Urothelium cell line (cell line): ENCODE measurements around the gene PFKP.
"Not testable (repeated sequence)": the region's sequence is repeated elsewhere in the genome, so short reads cannot be mapped to it uniquely, and the experiment has no call there.

ENCODE experiments used
- DNase-seq: peaks from one replicate; pipeline ENCODE4 v3.0.0; 2011; ENCODE audit warnings: low spot score, mixed read lengths
- FAIRE-seq: peaks from 2 replicates; lab custom pipeline; 2011; peaks lifted over from hg19 to GRCh38; lab: Jason Lieb, UNC

The PFKP gene

DNA sequence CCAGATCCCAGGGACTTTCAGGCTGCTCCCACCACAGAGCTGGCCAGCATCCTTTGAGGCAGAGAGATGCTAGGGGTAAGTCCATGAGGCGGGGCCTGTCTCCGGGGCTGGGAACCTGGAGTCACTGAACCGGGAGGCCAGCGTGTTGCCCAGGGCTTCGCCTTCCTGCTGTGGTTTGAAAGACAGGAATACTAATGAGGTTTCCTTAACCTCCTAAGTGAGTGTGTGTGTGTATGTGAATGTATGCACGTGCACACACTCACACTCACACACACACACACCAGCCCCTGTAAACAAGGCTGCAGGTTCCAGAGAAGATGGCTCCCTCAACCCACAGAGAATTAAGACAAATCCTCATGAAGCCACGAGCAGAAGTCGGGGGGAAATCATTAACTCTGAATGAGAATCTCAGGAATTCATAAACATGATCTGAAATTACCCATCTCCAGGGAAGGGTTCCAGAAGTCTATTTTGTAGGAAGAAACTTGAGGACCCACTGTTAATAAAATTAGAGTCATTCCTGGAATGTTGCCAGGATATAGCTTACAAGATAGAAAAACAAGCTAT is 20.3 kb upstream of the PFKP start:
- FAIRE-seq (no peak), DNase-seq (no peak)

DNA sequence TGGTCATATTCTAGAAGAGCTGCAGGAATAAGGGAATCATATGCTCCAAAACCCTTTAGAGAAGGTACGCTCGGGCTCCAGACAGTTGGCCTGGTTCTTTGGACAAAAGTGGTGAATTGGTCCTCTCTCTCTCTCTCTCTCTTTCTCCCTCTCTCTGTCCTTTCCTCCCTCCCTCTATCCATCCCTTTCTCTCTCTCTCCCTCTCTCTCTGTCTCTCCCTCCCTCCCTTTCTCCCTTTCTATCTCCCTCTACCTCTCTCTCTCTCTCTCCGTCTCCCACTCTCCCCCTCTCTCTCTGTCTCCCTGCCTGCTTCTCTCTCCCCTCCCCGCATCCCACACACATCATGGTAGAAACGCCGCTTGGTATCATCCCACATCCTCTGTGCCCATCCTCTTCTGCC is 19.8 kb upstream of the PFKP start:
- no peak for DNase-seq
- FAIRE-seq: no peak

DNA sequence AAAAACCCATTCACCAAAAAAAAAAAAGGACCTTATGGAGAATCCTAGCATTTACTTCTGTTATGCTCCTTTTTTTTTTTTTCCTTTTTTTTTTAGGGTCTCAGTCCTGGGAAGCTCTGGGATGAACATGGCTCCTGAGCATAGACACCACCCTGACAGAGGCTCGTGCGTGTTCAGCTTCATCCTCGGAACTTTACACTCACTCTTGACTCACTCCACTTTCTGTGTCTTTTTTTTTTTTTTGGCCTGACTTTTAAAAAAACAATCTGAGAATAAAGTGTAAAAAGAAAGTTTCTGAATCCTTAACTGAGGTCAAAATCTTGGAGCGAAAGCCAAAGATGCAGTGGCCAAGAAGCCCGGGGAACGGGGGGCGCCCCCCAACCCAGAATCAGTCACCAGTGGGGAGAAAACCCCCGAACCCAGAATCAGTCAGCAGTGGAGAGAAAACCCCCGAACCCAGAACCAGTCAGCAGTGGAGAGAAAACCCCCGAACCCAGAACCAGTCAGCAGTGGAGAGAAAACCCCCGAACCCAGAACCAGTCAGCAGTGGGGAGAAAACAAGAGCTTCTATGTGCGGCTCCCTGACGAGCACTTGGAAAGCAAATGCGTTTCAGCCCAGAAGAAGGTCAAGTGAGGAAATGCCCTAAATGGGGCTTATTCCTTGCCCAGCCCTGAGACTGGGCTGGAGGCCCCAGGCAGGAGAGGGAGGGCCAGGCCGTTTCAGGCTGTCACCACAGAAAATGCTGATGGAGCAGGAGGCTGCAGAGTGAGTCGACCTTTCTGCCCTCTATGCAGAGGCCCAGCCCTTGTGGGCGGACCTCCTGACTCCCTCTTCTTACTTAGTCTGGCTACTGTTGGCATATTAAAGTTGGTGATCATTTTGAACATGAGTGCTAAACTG is 19.0 kb upstream of the PFKP start:
- DNase-seq: no peak
- no peak for FAIRE-seq

DNA sequence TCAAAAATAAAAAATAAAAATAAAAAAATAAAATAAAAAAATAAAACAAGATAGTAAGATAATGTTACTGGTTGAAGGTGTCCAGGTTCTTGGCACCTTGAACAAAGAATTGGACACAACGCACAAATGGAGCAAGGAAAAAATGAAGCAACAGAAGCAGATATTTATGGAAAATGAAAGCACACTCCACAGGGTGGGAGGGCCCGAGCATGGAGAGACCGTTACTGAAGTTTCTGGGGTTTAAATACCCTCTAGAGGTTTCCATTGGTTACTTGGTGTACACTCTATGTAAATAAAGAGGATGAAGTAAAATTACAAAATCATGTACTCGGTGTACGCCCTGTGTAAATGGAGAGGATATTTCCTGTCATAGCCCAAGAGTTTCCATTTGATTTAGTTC is 15.7 kb upstream of the PFKP start:
- DNase-seq (no peak), FAIRE-seq (no peak)

DNA sequence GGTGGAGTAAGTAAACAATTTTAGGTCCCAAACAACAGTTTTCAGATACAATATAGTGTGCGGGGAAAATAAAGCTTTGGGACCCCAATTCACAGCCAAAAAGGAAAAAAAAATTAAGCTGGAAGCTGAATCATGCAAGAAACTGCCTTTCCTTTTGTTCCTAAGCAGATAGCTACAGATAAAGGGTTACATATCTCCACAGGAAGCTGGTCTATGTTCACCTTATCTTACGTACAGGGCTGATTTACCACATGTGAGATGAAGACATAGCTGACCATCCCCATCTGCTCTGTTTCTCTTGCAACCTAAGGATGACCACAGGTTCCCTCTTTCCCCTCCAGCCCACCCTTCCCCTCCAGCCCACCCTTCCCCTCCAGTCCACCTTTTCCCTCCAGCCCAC is 14.2 kb upstream of the PFKP start:
- DNase-seq: no peak
- no peak for FAIRE-seq

DNA sequence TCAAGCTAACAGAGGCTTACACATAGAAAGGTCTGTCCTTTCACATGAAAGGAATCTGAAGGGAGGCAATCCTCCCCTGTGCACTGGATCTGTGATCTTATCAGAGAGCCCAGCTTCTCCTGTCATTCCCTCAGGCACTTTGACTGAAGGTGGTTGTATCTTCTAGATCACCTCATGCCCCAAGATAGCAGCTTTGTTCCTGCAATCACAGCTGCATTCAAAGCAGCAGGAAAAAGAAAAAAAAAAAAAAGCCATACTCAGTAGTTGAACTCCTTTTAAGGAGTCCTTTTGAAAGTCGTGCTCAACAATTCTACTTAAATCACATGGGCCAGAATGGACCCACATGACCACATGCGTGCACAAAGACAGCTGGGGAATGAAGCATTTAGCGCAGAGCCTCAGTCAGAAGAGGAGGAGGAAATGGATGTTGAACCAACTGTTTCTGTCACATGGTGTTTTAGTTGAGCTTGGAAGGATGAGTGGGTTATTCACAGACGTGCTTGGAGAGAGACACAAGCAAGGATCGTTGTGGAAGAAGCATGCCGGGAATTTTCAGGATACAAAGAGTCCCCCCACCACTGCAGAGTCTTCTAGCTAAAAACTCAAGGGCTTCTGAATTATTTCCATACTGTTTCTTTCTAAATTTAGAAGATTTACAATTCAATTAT is 13.0 kb upstream of the PFKP start:
- FAIRE-seq (no peak), DNase-seq (no peak)

DNA sequence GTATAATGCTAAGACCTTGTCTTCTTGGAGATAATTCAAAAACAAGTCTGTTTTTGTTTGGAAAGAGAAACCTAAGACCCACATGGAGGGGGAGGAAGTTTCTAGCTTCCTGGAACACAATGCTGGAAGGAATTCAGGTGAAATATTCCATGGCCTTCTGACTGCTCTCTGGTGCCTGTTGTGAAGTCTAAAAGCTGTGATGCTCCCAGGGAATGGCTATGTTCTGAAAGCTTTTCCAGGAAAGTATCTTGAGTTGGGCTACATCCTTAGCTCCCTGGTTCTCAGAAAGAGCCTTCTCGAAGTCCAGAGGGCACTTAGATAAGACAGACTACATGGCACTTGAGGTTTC is 12.5 kb upstream of the PFKP start:
- FAIRE-seq: no peak
- DNase-seq: no peak

DNA sequence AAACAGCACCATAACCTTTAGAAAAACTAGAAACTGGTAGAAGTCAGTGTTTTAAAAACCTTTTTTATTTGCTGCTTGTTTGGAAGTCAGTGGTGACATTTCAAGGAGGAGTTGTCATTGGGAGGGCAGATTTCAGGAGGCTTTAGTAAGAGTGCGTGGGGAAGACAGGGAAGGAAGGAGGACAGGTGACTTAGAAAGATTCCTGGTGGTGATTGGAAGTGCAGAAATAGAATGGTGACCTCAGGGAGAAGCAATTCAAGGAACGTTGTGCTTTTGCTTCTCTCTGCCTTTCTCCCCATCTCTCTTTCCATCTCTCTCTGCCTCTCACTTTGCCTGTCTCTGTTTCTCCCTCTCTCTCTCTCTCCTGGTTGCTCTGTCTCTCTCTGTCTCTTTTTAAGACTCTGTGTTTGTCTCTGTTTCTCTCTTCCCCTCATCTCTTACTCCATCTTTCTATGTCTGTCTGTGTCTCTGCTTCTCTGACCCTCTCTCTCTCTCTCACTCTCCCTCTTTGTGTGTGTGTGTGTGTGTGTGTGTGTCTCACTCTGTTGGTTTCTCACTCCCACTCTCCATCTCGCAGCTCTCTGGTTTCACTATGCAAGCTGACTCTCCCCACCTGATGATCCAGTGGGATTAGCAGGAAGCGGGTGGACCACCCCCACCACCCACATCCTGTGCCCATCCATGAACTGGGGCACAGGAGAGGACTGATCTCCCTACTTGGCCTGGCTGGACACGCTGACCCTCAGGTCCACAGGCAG is 10.9 kb upstream of the PFKP start:
- no peak for DNase-seq
- FAIRE-seq: no peak

DNA sequence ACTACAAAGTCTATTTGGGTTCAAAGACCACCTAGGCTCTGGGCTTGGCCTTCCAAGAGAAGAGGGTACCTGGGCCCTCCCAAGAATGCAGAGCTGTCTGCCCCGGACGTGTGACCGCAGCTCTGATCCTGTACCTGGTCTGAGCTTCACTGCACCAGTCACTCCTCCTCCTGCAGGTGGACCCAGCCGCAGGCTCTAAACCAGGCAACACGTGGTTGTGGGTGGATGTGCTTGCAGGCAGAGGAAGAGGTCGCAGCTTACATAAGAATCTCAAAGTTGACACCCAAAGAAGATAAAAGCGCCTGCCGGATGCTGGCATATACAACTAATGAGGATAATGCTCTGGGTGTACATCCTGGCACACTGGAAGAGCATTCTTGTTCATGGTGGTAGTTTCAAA is 9.4 kb upstream of the PFKP start:
- DNase-seq: no peak
- FAIRE-seq: no peak

DNA sequence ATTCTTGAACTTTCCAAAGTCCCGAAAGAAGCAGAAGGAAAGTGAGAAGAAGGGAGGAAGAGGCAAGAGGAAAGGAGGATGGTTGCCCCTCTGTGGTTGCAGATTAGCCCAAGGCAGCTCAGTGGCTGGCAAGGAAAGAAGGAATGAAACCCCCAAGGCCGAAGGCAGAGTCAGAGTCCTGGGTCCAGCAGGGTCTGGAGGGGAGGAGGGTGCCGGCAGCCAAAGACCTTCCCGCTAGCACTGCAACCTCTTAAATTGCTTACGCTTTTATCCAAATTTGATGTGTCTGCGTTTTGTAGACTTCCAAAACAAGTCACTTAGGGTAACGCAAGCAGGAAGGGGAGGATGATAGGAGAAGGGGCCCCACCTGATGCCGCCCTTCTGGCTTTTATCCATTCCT is 7.4 kb upstream of the PFKP start:
- FAIRE-seq: no peak
- DNase-seq: no peak

DNA sequence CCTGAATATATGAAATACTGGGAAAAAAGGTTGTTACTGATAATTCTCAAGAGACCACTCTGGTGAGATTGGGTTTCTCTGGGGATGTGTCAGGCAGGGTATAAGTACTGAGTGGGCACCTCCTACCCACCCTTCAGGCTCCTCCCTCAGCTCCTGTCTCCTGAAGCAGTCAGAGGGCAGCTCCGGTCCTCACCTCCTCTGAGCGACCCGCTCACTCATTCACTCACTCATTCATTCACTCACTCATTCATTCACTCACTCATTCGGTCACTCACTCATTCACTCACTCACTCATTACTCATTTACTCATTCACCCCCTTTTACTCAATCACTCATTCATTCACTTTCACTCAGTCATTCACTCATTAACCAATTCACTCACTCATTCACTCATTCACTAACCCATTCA is 6.9 kb upstream of the PFKP start:
- FAIRE-seq: no peak
- no peak for DNase-seq

DNA sequence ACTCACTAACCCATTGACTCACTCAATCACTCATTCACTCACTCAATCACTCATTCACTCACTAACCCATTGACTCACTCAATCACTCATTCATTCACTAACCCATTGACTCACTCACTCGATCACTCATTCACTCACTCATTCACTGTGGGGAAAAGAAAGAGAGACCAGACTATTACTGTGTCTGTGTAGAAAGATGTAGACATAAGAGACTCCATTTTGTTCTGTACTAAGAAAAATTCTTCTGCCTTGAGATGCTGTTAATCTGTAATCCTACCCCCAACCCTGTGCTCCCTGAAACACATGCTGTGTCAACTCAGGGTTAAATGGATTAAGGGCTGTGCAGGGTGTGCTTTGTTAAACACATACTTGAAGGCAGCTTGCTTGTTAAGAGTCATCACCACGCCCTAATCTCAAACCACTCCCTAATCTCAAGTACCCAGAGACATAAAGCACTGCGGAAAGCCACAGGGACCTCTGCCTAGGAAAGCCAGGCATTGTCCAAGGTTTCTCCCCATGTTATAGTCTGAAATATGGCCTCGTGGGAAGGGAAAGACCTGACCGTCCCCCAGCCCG is 5.9 kb upstream of the PFKP start:
- not testable (repeated sequence) for FAIRE-seq, DNase-seq

DNA sequence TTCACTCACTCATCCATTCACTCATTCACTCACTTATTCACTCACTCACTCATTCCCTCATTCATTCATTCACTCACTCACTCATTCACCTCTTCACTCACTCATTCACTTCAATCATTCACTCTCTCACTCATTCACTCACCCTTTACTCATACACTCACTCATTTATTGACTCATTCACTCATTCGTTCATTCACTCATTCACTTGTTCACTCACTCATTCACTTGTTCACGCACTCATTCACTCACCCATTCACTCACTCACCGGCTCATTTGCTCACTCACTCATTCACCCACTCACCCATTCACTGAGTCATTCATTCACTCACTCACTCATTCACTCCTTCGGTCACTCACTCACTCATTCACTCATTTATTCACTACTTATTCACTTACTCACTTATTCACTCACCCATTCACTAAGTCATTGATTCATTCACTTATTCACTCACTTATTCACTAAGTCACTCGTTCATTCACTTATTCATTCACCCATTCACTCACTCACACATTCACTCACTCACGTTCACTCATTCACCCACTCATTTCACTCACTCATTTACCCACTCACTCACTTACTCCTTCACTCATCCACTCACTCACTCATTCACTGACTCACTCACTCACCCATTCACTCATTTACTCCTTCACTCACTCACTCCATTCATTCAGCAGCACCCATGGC is 4.7 kb upstream of the PFKP start:
- FAIRE-seq (no peak), DNase-seq (no peak)

DNA sequence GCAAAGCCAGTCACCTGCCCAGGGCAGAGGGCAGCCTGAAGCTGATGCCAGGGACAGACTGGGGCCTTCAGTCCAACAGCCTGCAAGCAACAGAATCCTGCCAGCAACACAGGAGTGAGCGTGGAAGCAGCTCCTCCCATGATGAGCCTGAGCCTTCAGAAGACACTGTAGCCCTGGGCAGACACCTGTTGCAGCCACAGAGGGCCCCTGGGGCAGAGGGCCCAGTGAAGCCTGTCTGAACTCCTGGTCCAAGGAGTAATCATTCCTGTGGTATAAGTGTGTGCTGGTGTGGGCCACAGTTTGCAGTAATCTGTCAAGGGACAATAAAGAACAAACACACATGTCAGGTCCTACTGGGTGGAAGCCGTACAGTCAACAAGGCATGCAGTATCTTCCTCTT is 2.9 kb upstream of the PFKP start:
- no peak for DNase-seq
- FAIRE-seq: no peak

DNA sequence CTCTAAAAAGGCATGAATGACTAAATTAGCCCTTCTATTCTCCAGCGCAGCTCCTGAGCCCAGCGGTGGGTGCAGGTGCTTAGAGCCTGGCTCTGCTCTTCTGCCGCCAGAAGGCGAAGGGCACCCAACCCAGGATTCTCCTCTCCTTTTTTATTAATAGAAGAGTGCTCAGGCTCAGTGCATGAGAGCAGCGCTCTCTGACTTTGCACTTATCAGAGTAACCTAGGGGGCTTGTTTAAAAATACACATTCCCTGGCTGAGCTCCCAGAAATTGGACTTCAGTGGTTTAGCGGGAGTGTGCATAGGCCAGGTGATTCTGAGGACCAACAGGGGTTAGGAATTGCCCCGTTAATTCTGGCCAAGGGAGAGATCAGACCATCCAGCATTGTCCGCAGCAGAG is 1.7 kb upstream of the PFKP start:
- FAIRE-seq (no peak), DNase-seq (no peak)

DNA sequence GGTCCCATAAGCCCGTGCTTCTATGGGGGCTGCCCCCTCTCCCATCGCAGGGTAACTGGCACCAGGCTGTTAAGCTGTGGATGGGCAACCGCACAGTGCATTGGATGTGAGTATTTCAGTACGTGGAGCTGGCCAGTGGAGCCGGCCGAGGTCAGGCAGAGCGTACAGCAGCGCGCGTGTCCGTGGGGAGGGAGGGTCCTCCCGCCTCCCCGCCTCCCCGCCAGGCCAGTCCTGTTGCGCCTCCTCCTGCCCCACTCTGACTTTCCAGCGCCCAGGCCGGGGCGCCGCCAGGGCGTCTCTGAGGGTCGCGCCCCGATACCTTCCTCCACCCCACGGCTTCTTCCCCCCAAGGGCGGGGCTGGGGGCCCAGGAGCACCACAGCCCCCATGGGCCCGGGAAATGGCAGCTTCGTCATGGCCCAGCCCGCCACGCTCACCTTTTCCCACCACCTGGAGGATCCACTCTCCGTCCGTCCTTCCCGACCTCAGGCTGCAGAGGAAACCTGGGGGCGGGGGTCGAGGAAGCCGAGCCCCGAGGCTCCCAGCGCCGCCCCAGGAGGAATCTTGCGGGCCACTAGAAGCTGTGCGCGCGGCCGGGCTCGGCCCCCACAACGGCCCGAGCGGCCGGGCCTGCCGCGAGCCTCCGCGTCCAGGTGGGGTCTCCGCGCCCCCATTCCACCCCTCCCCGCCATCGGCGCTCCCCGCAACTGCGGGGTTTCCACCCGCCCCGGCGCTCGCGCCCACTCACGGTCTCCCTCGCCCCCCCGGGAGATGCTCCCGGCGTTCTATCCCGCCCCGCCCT is 831 bp upstream of the PFKP start:
- FAIRE-seq: no peak
- no peak for DNase-seq

DNA sequence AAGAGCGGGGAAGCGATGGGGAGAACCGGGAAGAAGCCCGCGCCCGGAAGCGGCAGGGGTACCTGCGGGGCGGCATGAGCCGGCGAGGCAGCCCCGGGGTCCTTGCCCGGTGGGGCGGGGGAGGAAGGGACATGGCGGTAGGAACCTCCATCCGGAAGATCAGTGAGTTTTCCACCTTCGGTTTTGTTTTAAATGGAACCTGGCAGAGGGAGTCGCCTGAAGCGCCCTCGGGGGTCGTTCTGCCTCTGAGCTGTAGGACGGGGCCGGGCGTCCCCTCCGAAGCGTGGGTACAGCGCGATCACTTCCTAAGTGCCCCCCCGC is 471 bp downstream of the PFKP start:
- DNase-seq (no peak), FAIRE-seq (no peak)

DNA sequence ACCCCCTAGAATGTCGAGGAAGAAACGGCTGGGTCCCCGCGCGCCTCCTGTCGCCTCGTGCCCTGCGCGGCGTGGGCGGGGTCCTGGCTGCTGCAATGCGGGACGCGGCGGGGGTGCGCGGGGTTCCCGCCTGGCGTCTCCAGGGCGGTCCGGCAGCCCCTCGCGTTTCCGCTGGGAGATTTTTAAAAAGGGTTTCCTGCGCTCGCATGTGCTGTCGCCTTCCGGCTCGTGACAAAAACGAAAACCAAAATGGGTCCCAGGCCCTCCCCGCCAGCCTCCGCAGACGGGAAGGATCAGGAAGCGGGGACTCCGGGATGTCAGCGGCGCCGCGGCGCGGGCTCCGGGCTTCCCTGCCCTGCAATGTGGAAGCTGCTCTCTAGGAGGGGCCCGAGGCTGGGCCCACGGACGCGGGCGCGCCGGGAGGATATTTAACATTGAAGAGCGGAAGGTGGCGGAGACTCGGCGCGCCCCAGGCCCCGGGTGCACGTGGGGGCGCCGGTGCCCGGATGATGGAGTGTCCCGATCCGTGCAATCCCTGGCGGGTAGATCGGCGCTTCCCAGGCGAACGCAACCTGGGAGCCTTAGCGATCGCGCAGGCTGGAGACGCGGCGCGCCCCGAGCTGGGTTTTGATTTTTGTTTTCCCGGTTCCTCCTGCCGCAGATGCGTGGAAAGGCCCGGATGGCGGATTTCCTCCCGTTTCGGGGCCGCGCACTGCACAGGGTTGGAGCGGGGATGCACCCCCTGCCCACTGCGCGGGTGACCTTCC is 1.0 kb downstream of the PFKP start:
- FAIRE-seq (no peak), DNase-seq (no peak)
